HEK293 (cell line): ENCODE measurements around the gene ANGPTL4.

ENCODE experiments used
- CTCF ChIA-PET: fragments of 350-600 bp; formaldehyde crosslinking; extraction: SDS; loops from one replicate; lab custom pipeline; 2021; ENCODE audit warnings: antibody characterized with exemption; lab: Yijun Ruan, JAX
- POLR2A ChIA-PET: fragments of 300-600 bp; formaldehyde crosslinking; extraction: SDS; loops from one replicate; lab custom pipeline; 2020; ENCODE audit warnings: antibody characterized with exemption, inconsistent platforms; lab: Yijun Ruan, JAX
- H3K27ac ChIP-seq: fragments of 200-500 bp; sonication (Bioruptor generic); 2 replicates; pipeline ENCODE4 v1.5.1; 2014; ENCODE audit warnings: low read depth, low read length, control low read depth, inconsistent platforms; ENCODE audit errors: extremely low read depth
- H3K36me3 ChIP-seq, 2 experiments: fragments of 200-500 bp in 1 of 2; sonication (Bioruptor generic) in 1 of 2; 1 replicate in 1 of 2; 2 replicates in 1 of 2; pipeline ENCODE4 v1.5.1; 2014 to 2017; ENCODE audit warnings: inconsistent platforms in 2 of 2, low read length in 2 of 2; ENCODE audit not compliant: control insufficient read depth in 2 of 2, insufficient read depth in 1 of 2
- H3K4me1 ChIP-seq: fragments of 200-500 bp; sonication (Bioruptor generic); 2 replicates; pipeline ENCODE4 v1.5.1; 2014; ENCODE audit warnings: mild to moderate bottlenecking, low read length, inconsistent platforms; ENCODE audit not compliant: control insufficient read depth, insufficient read depth
- H3K4me3 ChIP-seq: 2 replicates; pipeline ENCODE4 v1.5.1; 2011; ENCODE audit warnings: low read depth, mild to moderate bottlenecking, control low read depth, low read length, moderate library complexity
- H3K9me3 ChIP-seq: fragments of 200-500 bp; sonication (Bioruptor generic); 2 replicates; pipeline ENCODE4 v1.5.1; 2014; ENCODE audit warnings: low read depth, low read length, inconsistent platforms; ENCODE audit not compliant: control insufficient read depth, insufficient read depth
- EGR2 ChIP-seq: fragments of 450-650 bp; formaldehyde crosslinking; IDR thresholded peaks from 2 replicates; pipeline ENCODE4 v1.5.1; 2016; ENCODE audit warnings: low read depth, missing biosample characterization, missing genetic modification characterization
- KLF16 ChIP-seq: fragments of 450-650 bp; formaldehyde crosslinking; IDR thresholded peaks from 2 replicates; pipeline ENCODE4 v1.5.1; 2017; ENCODE audit warnings: missing biosample characterization, missing genetic modification characterization
- ZEB2 ChIP-seq: fragments of 450-650 bp; formaldehyde crosslinking; IDR thresholded peaks from 2 replicates; pipeline ENCODE4 v1.5.1; 2016; ENCODE audit warnings: missing biosample characterization, missing genetic modification characterization
- ZFHX2 ChIP-seq: fragments of 450-650 bp; formaldehyde crosslinking; conservative IDR thresholded peaks from 2 replicates; pipeline ENCODE4 v1.5.1; 2016; ENCODE audit warnings: missing biosample characterization, missing genetic modification characterization
- ZNF2 ChIP-seq: fragments of 450-650 bp; formaldehyde crosslinking; IDR thresholded peaks from 2 replicates; pipeline ENCODE4 v1.5.1; 2016; ENCODE audit warnings: missing biosample characterization, missing genetic modification characterization
- ZNF211 ChIP-seq: fragments of 450-650 bp; formaldehyde crosslinking; IDR thresholded peaks from 2 replicates; pipeline ENCODE4 v1.5.1; 2016; ENCODE audit warnings: low read depth, missing biosample characterization, missing genetic modification characterization
- ZNF341 ChIP-seq: fragments of 450-650 bp; formaldehyde crosslinking; IDR thresholded peaks from 2 replicates; pipeline ENCODE4; 2016; ENCODE audit warnings: low read depth, missing biosample characterization, missing genetic modification characterization
- ZNF426 ChIP-seq: fragments of 450-650 bp; formaldehyde crosslinking; IDR thresholded peaks from 2 replicates; pipeline ENCODE4 v1.5.1; 2017; ENCODE audit warnings: missing biosample characterization, missing genetic modification characterization, mild to moderate bottlenecking, inconsistent platforms, moderate library complexity
- ZNF433 ChIP-seq: fragments of 450-650 bp; formaldehyde crosslinking; IDR thresholded peaks from 2 replicates; pipeline ENCODE4 v1.5.1; 2016; ENCODE audit warnings: missing biosample characterization, missing genetic modification characterization, low read depth
- ZNF558 ChIP-seq: fragments of 450-650 bp; formaldehyde crosslinking; IDR thresholded peaks from 2 replicates; pipeline ENCODE4 v1.5.1; 2016; ENCODE audit warnings: missing biosample characterization, missing genetic modification characterization
- ZNF629 ChIP-seq: fragments of 450-650 bp; formaldehyde crosslinking; IDR thresholded peaks from 2 replicates; pipeline ENCODE4 v1.5.1; 2017; ENCODE audit warnings: missing biosample characterization, missing genetic modification characterization
- ZNF747 ChIP-seq: fragments of 450-650 bp; formaldehyde crosslinking; IDR thresholded peaks from 2 replicates; pipeline ENCODE4 v1.5.1; 2016; ENCODE audit warnings: missing biosample characterization, missing genetic modification characterization
- ZNF777 ChIP-seq: fragments of 450-650 bp; formaldehyde crosslinking; IDR thresholded peaks from 2 replicates; pipeline ENCODE4 v1.5.1; 2017; ENCODE audit warnings: missing biosample characterization, missing genetic modification characterization, borderline replicate concordance
- TF ChIP-seq, protein P1 (sequence below): fragments of 450-650 bp; formaldehyde crosslinking; IDR thresholded peaks from 2 replicates; pipeline ENCODE4 v1.5.1; 2016; ENCODE audit warnings: missing biosample characterization, missing genetic modification characterization, borderline replicate concordance
- TF ChIP-seq, protein P2 (sequence below): fragments of 450-650 bp; formaldehyde crosslinking; IDR thresholded peaks from 2 replicates; pipeline ENCODE4 v1.5.1; 2016; ENCODE audit warnings: missing biosample characterization, missing genetic modification characterization

The ANGPTL4 gene

DNA sequence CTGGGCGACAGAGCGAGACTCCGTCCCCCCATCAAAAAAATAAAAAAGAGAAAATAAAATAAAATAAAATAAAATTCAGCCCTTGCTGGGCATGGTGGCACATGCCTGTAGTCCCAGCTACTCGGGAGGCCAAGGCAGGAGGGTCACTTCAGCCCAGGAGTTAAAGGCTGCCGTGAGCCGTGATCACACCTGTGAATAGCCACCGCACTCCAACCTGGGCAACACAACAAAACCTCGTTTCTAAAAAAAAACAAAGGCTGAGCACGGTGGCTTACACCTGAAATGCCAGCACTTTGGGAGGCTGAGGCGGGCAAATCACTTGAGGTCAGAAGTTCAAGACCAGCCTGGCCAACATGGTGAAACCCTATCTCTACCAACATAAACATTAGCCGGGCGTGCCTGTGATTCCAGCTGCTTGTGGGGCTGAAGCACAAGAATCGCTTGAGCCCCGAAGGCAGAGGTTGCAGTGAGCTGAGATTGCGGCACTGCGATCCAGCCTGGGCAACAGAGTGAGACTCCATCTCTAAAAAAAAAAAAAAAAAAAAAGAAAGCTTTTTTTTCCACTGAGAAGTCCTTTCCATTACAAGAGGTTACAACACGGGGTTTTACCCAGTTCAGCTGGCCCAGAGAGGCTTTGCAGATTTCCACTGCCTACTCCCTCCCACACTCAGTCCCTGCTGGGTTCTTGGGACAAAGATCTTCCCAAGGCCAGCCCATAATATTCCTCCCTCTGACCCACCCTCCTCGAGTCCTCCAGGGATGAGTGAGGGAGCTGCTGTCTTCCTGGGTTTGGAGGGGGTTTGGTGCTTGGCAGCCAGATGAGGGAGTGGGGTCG, 6.4 kb downstream of the ANGPTL4 start:
- peaks cover 14% of the 10 kb centered on the region for H3K4me1 ChIP-seq
- CTCF ChIA-PET: interaction anchor here (0.6 to 1.2 kb wide), 3 partner anchors 9 to 26 kb away, joined by 3 to 6 read pairs (median 4); no protein-coding TSS in a partner anchor
- POLR2A ChIA-PET: interaction anchor here (0.7 kb wide), 1 partner anchor 25 kb away, joined by 4 read pairs; no protein-coding TSS in a partner anchor
- peak; percentile 56 for TF ChIP-seq EGR2 (tag by site-specific recombination)
- peak; percentile 70 for TF ChIP-seq ZFHX2 (tag by site-specific recombination)
- TF ChIP-seq ZNF777: no peak
- H3K4me3 ChIP-seq: no peak overlapping the region
- H3K27ac ChIP-seq: no peak overlapping the region
- no peaks in the 10 kb centered on the region for H3K9me3 ChIP-seq
- peaks cover 0 to 4% of the 10 kb centered on the region in 2 experiments; a peak in 1 of 3 replicates for H3K36me3 ChIP-seq

DNA sequence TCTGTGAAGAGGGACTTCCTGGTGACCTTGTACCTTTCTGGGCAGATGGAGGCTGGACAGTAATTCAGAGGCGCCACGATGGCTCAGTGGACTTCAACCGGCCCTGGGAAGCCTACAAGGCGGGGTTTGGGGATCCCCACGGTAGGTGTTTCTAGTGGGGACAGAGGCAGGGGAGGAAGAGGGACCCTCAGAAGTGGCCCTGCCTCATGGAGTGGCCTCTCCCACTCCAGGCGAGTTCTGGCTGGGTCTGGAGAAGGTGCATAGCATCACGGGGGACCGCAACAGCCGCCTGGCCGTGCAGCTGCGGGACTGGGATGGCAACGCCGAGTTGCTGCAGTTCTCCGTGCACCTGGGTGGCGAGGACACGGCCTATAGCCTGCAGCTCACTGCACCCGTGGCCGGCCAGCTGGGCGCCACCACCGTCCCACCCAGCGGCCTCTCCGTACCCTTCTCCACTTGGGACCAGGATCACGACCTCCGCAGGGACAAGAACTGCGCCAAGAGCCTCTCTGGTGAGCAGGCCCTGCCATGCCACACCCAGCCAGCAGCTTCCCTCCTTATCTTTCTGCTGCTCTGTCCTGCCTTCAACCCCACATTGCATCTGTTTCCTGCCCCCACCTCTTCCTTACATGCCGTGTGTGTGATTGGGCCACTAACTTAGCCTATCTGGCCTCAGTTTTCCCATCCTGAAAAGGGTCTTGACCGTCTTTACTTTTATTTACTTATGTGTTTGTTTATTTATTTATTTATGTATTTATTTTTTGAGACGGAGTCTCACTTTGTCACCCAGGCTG, 7.3 kb downstream of the ANGPTL4 start:
- no peak for TF ChIP-seq ZNF433 (tag by site-specific recombination)
- TF ChIP-seq ZNF426 (tag by site-specific recombination): no peak
- TF ChIP-seq ZNF629: no peak
- no peak for TF ChIP-seq ZNF2
- TF ChIP-seq ZNF747 (tag by site-specific recombination): no peak
- TF ChIP-seq ZNF558 (tag by site-specific recombination): no peak
- no peak for TF ChIP-seq ZEB2 (tag by site-specific recombination)
- no peak for TF ChIP-seq ZNF211
- no peak for TF ChIP-seq ZNF341
- TF ChIP-seq, protein P1, sequence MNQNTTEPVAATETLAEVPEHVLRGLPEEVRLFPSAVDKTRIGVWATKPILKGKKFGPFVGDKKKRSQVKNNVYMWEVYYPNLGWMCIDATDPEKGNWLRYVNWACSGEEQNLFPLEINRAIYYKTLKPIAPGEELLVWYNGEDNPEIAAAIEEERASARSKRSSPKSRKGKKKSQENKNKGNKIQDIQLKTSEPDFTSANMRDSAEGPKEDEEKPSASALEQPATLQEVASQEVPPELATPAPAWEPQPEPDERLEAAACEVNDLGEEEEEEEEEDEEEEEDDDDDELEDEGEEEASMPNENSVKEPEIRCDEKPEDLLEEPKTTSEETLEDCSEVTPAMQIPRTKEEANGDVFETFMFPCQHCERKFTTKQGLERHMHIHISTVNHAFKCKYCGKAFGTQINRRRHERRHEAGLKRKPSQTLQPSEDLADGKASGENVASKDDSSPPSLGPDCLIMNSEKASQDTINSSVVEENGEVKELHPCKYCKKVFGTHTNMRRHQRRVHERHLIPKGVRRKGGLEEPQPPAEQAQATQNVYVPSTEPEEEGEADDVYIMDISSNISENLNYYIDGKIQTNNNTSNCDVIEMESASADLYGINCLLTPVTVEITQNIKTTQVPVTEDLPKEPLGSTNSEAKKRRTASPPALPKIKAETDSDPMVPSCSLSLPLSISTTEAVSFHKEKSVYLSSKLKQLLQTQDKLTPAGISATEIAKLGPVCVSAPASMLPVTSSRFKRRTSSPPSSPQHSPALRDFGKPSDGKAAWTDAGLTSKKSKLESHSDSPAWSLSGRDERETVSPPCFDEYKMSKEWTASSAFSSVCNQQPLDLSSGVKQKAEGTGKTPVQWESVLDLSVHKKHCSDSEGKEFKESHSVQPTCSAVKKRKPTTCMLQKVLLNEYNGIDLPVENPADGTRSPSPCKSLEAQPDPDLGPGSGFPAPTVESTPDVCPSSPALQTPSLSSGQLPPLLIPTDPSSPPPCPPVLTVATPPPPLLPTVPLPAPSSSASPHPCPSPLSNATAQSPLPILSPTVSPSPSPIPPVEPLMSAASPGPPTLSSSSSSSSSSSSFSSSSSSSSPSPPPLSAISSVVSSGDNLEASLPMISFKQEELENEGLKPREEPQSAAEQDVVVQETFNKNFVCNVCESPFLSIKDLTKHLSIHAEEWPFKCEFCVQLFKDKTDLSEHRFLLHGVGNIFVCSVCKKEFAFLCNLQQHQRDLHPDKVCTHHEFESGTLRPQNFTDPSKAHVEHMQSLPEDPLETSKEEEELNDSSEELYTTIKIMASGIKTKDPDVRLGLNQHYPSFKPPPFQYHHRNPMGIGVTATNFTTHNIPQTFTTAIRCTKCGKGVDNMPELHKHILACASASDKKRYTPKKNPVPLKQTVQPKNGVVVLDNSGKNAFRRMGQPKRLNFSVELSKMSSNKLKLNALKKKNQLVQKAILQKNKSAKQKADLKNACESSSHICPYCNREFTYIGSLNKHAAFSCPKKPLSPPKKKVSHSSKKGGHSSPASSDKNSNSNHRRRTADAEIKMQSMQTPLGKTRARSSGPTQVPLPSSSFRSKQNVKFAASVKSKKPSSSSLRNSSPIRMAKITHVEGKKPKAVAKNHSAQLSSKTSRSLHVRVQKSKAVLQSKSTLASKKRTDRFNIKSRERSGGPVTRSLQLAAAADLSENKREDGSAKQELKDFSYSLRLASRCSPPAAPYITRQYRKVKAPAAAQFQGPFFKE (tag by site-specific recombination): no peak
- TF ChIP-seq, protein P2, sequence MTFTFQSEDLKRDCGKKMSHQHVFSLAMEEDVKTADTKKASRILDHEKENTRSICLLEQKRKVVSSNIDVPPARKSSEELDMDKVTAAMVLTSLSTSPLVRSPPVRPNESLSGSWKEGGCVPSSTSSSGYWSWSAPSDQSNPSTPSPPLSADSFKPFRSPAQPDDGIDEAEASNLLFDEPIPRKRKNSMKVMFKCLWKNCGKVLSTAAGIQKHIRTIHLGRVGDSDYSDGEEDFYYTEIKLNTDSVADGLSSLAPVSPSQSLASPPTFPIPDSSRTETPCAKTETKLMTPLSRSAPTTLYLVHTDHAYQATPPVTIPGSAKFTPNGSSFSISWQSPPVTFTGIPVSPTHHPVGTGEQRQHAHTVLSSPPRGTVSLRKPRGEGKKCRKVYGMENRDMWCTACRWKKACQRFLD (tag by site-specific recombination): no peak
- TF ChIP-seq KLF16 (tag by site-specific recombination): no peak
- H3K4me1 ChIP-seq: peaks cover 14% of the 10 kb centered on the region
- no peak overlapping the region for H3K4me3 ChIP-seq
- peaks cover 0 to 4% of the 10 kb centered on the region in 2 experiments; a peak in 1 of 3 replicates for H3K36me3 ChIP-seq
- CTCF ChIA-PET: interaction anchor here (1.1 to 1.2 kb wide), 2 partner anchors 8 to 17 kb away, joined by 4 to 6 read pairs; no protein-coding TSS in a partner anchor
- POLR2A ChIA-PET: no interaction called here
- H3K27ac ChIP-seq: no peak overlapping the region
- no peaks in the 10 kb centered on the region for H3K9me3 ChIP-seq
